ENCODE results near the gene CLASRP. TPM values are rescaled to one million over a fixed set of nuclear protein-coding genes. Genes with fewer than 3 reads are reported as not detected.

CLASRP gene
- total RNA-seq, 1 donor from 2014 or later = 119 TPM

DNA sequence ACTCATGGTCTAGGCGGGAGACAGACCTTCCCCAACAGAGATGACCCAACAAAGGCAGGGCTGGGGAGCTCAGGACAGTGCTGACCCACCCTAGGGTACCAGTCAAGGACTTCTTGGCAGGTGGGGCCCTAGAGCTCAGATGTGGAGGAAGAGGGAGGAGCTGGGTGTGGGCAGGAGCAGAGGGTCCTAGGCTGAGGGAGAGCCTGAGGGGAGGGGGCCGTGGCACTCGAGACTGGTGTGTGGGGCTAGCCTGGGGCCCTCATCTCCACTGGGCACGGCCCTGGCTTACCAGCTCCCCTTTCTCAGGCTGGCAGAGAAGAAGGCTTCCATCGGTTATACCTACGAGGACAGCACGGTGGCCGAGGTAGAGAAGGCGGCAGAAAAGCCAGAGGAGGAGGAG is 18.6 kb downstream of the CLASRP start:
- H3K36me3 Mint-ChIP-seq (ENCODE audit: low read depth) = peaks cover 11% of the 10 kb centered on the region
- TF ChIP-seq, protein P1, sequence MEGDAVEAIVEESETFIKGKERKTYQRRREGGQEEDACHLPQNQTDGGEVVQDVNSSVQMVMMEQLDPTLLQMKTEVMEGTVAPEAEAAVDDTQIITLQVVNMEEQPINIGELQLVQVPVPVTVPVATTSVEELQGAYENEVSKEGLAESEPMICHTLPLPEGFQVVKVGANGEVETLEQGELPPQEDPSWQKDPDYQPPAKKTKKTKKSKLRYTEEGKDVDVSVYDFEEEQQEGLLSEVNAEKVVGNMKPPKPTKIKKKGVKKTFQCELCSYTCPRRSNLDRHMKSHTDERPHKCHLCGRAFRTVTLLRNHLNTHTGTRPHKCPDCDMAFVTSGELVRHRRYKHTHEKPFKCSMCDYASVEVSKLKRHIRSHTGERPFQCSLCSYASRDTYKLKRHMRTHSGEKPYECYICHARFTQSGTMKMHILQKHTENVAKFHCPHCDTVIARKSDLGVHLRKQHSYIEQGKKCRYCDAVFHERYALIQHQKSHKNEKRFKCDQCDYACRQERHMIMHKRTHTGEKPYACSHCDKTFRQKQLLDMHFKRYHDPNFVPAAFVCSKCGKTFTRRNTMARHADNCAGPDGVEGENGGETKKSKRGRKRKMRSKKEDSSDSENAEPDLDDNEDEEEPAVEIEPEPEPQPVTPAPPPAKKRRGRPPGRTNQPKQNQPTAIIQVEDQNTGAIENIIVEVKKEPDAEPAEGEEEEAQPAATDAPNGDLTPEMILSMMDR (conservative IDR thresholded peaks at IDR 0.05) = no peak
- no peaks in the 10 kb centered on the region for H3K9me3 Mint-ChIP-seq
- H3K27me3 Mint-ChIP-seq (ENCODE audit: low read depth) = no peaks in the 10 kb centered on the region
- no peak for DNase-seq (ENCODE audit: low read depth, low spot score)
- H3K27ac Mint-ChIP-seq (ENCODE audit: unreplicated experiment) = no peak overlapping the region
- H3K4me3 Mint-ChIP-seq = no peak overlapping the region
- no peaks in the 10 kb centered on the region for H3K4me1 Mint-ChIP-seq

DNA sequence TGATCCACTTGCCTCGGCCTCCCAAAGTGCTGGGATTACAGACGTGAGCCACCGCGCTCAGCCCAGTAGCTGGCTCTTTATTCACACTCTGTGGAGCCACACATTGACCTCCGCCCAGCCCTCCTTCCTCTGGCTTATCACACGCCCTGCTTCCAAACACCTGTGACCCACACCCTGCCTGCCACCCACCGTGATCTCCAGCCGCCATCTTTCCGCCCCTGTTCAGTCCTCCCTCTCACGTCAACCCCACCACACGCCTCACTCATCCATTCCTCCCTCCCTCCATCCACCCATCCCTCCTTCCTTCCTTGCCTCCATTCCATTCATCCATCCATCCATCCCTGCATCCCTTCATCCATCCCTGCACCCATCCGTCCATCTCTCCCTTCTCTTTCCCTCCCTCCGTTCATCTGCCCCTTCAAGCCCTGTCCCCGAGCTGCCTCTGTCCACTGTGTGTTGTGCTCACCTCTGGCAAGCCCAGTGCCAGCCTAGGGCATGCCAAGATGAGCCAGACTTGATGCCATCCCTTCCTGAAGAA is 19.8 kb downstream of the CLASRP start:
- H3K27ac Mint-ChIP-seq (ENCODE audit: unreplicated experiment) = peak overlapping the region; percentile 83
- no peaks in the 10 kb centered on the region for H3K27me3 Mint-ChIP-seq (ENCODE audit: low read depth)
- H3K4me3 Mint-ChIP-seq = no peak overlapping the region
- TF ChIP-seq, protein P1 (conservative IDR thresholded peaks at IDR 0.05) = no peak
- H3K36me3 Mint-ChIP-seq (ENCODE audit: low read depth) = peaks cover 15% of the 10 kb centered on the region
- no peak for DNase-seq (ENCODE audit: low read depth, low spot score)
- H3K9me3 Mint-ChIP-seq = no peaks in the 10 kb centered on the region
- no peaks in the 10 kb centered on the region for H3K4me1 Mint-ChIP-seq

DNA sequence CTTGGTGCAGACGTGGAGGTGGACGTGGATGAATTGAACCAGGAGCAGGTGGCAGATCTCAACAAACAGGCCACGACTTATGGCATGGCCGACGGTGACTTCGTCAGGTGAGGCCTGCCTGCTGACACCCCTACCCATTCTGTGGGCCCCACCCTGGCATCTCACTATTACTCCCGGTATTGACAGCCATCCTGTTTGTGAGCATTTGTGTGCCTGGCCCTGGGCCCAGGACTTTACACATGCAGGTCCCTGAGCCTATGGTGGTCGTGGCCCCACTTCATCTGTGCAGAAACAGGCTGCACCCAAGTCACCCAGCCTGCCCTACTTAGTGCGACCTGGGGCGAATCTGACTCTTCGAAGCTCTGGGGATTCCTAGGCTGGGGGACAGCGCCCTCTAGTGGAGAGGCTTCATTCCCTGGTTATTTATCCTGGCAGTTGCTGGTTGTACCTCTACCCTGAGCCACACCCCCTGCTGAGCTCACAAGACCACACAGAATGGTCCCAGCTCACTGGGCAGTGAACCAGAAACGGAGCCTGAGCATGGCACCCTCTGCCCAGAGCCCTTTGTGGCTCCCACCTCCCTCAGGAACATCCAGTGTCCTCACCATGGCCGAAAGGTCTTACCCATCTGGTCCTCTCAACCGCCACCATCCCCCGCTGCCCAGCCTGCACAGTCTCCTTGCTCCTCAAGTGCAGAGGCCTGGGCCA is 20.6 kb downstream of the CLASRP start:
- DNase-seq (ENCODE audit: low read depth, low spot score) = peak; percentile 82
- H3K4me3 Mint-ChIP-seq = no peak overlapping the region
- no peak overlapping the region for H3K27ac Mint-ChIP-seq (ENCODE audit: unreplicated experiment)
- TF ChIP-seq, protein P1 (conservative IDR thresholded peaks at IDR 0.05) = peak; percentile 89
- H3K4me1 Mint-ChIP-seq = no peaks in the 10 kb centered on the region
- peaks cover 15% of the 10 kb centered on the region for H3K36me3 Mint-ChIP-seq (ENCODE audit: low read depth)
- H3K27me3 Mint-ChIP-seq (ENCODE audit: low read depth) = no peaks in the 10 kb centered on the region
- no peaks in the 10 kb centered on the region for H3K9me3 Mint-ChIP-seq

DNA sequence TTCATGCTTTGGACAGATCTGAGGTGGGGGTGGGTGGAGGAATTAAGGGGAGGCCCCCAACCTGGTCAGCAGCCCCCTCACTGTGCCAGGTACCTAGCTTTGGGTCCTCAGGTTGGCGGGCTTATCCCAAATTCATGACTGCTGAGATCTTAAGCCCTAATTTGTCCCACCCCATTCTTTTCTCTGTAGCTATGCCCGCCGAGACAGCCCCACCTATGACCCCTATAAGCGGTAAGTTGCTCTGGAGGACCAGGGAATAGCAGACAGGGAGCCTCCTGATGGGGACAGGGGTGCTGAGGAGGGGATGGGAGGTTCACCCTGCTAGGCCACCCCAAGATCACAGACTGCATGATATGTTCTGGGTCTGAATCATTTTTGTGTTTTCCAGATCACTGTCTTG is 23.1 kb downstream of the CLASRP start:
- H3K27ac Mint-ChIP-seq (ENCODE audit: unreplicated experiment) = no peak overlapping the region
- no peaks in the 10 kb centered on the region for H3K9me3 Mint-ChIP-seq
- H3K36me3 Mint-ChIP-seq (ENCODE audit: low read depth) = peaks cover 12% of the 10 kb centered on the region
- H3K27me3 Mint-ChIP-seq (ENCODE audit: low read depth) = no peaks in the 10 kb centered on the region
- no peaks in the 10 kb centered on the region for H3K4me1 Mint-ChIP-seq
- TF ChIP-seq, protein P1 (conservative IDR thresholded peaks at IDR 0.05) = no peak
- H3K4me3 Mint-ChIP-seq = no peak overlapping the region
- no peak for DNase-seq (ENCODE audit: low read depth, low spot score)

DNA sequence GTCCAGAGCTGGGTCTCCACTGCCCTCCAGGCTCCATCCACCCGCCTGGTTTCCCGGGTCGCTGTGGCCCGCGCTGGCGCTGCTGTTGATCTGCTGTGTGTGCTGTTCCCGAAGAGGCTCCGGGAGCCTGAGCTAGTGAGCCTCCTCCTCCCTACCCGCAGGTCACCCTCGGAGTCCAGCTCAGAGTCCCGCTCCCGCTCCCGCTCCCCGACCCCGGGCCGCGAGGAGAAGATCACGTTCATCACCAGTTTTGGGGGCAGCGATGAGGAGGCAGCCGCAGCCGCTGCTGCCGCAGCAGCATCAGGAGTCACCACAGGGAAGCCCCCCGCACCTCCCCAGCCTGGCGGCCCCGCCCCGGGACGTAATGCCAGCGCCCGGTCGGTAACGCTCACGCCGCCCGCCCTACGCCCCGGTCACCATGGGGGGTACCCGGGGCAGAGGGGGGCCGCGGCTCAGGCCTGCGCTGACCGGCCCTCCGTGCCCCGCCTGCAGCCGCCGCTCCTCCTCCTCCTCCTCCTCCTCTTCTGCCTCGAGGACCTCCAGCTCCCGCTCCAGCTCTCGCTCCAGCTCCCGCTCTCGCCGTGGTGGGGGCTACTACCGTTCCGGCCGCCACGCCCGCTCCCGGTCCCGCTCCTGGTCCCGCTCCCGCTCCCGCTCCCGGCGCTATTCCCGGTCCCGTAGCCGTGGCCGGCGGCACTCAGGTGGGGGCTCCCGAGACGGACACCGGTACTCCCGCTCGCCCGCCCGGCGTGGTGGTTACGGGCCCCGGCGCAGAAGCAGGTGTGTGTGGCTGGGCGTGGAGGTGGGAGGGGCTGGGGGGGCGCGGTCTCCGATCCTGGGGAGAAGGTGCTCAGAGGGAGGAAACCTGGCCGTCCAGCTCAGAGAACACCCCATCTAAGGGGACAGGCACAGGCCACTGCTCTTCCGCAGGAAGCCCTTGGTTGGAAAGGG is 25.3 kb downstream of the CLASRP start:
- no peak overlapping the region for H3K4me3 Mint-ChIP-seq
- no peaks in the 10 kb centered on the region for H3K27me3 Mint-ChIP-seq (ENCODE audit: low read depth)
- DNase-seq (ENCODE audit: low read depth, low spot score) = no peak
- no peaks in the 10 kb centered on the region for H3K9me3 Mint-ChIP-seq
- peaks cover 8% of the 10 kb centered on the region for H3K36me3 Mint-ChIP-seq (ENCODE audit: low read depth)
- TF ChIP-seq, protein P1 (conservative IDR thresholded peaks at IDR 0.05) = no peak
- H3K27ac Mint-ChIP-seq (ENCODE audit: unreplicated experiment) = no peak overlapping the region
- H3K4me1 Mint-ChIP-seq = no peaks in the 10 kb centered on the region
